Breast epithelium (tissue), 3 donors: ENCODE results near the gene SNX6.

Experiments
- POLR2AphosphoS5 ChIP-seq, 3 donors: sonication (generic); formaldehyde crosslinking; IDR thresholded peaks; one replicate each; pipeline ENCODE4 v1.6.1; 2017; ENCODE audit warnings: antibody characterized with exemption in 3 of 3
- TF ChIP-seq, protein P1 (sequence below), 3 donors: fragments of 450-650 bp; IDR thresholded peaks; one replicate each; pipeline ENCODE4 v1.5.1; 2016 to 2017; ENCODE audit warnings: antibody characterized with exemption in 3 of 3, mild to moderate bottlenecking in 3 of 3, moderate library complexity in 3 of 3

DNA sequence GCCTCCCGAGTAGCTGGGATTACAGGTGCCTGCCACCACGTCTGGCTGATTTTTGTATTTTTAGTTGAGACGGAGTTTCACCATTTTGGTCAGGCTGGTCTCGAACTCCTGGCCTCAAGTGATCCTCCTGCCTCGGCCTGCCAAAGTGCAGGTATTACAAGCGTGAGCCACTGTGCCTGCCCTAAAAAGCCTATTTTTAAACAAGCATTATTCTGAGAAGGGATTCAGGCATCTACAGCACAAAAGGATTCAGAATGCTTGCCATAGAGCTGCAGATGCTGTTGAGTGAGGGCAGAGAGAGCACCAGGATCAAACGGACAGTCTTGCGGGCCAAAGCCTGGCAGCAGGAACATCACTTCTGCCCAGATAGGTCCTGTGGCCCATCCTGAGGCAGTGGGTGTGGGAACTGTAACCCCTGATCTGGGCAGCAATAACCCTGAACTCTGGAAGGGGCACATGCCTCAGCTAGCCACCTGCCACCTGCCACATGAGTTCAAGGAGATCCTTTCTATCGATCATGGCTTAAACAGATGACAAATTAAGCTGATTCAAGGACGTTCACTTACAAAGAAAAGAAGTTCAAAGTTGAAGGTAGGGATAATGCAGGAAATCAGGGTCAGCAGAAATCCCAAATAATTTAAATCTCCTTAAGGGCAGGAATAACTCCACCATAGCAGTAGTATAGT, 16.8 kb upstream of the SNX6 start:
- no peak for TF ChIP-seq POLR2AphosphoS5 (IDR thresholded peaks at IDR 0.05)
- TF ChIP-seq, protein P1, sequence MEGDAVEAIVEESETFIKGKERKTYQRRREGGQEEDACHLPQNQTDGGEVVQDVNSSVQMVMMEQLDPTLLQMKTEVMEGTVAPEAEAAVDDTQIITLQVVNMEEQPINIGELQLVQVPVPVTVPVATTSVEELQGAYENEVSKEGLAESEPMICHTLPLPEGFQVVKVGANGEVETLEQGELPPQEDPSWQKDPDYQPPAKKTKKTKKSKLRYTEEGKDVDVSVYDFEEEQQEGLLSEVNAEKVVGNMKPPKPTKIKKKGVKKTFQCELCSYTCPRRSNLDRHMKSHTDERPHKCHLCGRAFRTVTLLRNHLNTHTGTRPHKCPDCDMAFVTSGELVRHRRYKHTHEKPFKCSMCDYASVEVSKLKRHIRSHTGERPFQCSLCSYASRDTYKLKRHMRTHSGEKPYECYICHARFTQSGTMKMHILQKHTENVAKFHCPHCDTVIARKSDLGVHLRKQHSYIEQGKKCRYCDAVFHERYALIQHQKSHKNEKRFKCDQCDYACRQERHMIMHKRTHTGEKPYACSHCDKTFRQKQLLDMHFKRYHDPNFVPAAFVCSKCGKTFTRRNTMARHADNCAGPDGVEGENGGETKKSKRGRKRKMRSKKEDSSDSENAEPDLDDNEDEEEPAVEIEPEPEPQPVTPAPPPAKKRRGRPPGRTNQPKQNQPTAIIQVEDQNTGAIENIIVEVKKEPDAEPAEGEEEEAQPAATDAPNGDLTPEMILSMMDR (IDR thresholded peaks at IDR 0.05): no peak
